Stimulated activated effector memory CD8-positive, alpha-beta T cell treated with anti-CD3 and anti-CD28 coated beads, Interleukin-12 subunit alpha, Interleukin-12 subunit beta, amount 100 ng/mL, for 72 hours (primary cell): Measurements from ENCODE around the gene SIVA1.

Source experiments
- ATAC-seq: fragments of 150-1000 bp; cut with Tn5 transposase; 2 replicates; pipeline ENCODE4 v1.10.0; 2021
- DNase-seq, 2 donors: peaks; one replicate each; pipeline ENCODE4 v3.0.0; 2021 to 2022; ENCODE audit warnings: low spot score in 2 of 2
- H3K27ac Mint-ChIP-seq: one replicate; pipeline ENCODE4 v1.8.0; 2022; ENCODE audit warnings: mild to moderate bottlenecking, mixed read lengths
- H3K36me3 Mint-ChIP-seq: one replicate; pipeline ENCODE4 v1.8.0; 2022; ENCODE audit warnings: mild to moderate bottlenecking, mixed read lengths
- H3K4me1 Mint-ChIP-seq: one replicate; pipeline ENCODE4 v1.8.0; 2022; ENCODE audit warnings: mixed read lengths
- H3K4me3 Mint-ChIP-seq: one replicate; pipeline ENCODE4 v1.8.0; 2022; ENCODE audit warnings: mild to moderate bottlenecking, mixed read lengths
- H3K9me3 Mint-ChIP-seq: one replicate; pipeline ENCODE4 v1.8.0; 2022; ENCODE audit warnings: mixed read lengths

Gene SIVA1

GRCh38 chr14:104795781-104796686 is 43.1 kb downstream of the SIVA1 start:
- peak overlapping the region; percentile 84 for H3K27ac Mint-ChIP-seq
- peak overlapping the region; percentile 66 for H3K4me3 Mint-ChIP-seq
- DNase-seq (peak in 1 of 2 donors; percentile 38), ATAC-seq (peak; percentile 60)
- peaks cover 44% of the 10 kb centered on the region for H3K4me1 Mint-ChIP-seq
- no peaks in the 10 kb centered on the region for H3K9me3 Mint-ChIP-seq
- H3K36me3 Mint-ChIP-seq: peaks cover 29% of the 10 kb centered on the region

GRCh38 chr14:104796687-104797081 is 43.7 kb downstream of the SIVA1 start:
- no peak overlapping the region for H3K27ac Mint-ChIP-seq
- DNase-seq (no peak), ATAC-seq (no peak)
- peaks cover 22% of the 10 kb centered on the region for H3K36me3 Mint-ChIP-seq
- H3K4me1 Mint-ChIP-seq: peaks cover 44% of the 10 kb centered on the region
- peak overlapping the region; percentile 66 for H3K4me3 Mint-ChIP-seq
- H3K9me3 Mint-ChIP-seq: no peaks in the 10 kb centered on the region

GRCh38 chr14:104797115-104798044 is 44.4 kb downstream of the SIVA1 start:
- peak overlapping the region; percentile 66 for H3K4me3 Mint-ChIP-seq
- ATAC-seq (no peak), DNase-seq (no peak)
- H3K9me3 Mint-ChIP-seq: no peaks in the 10 kb centered on the region
- peaks cover 46% of the 10 kb centered on the region for H3K4me1 Mint-ChIP-seq
- H3K27ac Mint-ChIP-seq: peak overlapping the region; percentile 12
- peaks cover 21% of the 10 kb centered on the region for H3K36me3 Mint-ChIP-seq

GRCh38 chr14:104798300-104799243 is 45.6 kb downstream of the SIVA1 start:
- peaks cover 12% of the 10 kb centered on the region for H3K36me3 Mint-ChIP-seq
- H3K9me3 Mint-ChIP-seq: no peaks in the 10 kb centered on the region
- DNase-seq (no peak), ATAC-seq (no peak)
- H3K4me3 Mint-ChIP-seq: peak overlapping the region; percentile 50
- peak overlapping the region; percentile 58 for H3K27ac Mint-ChIP-seq
- peaks cover 39% of the 10 kb centered on the region for H3K4me1 Mint-ChIP-seq

GRCh38 chr14:104799244-104800014 is 46.5 kb downstream of the SIVA1 start:
- Mint-ChIP-seq H3K9me3 (no peaks in the 10 kb centered on the region), H3K27ac (peak overlapping the region; percentile 58), H3K4me1 (peaks cover 32% of the 10 kb centered on the region), H3K36me3 (peaks cover 3% of the 10 kb centered on the region), H3K4me3 (peak overlapping the region; percentile 50)
- DNase-seq: no peak
- no peak for ATAC-seq

GRCh38 chr14:104800015-104800770 is 47.2 kb downstream of the SIVA1 start:
- Mint-ChIP-seq H3K4me1 (peaks cover 32% of the 10 kb centered on the region), H3K36me3 (no peaks in the 10 kb centered on the region), H3K27ac (peak overlapping the region; percentile 58), H3K9me3 (no peaks in the 10 kb centered on the region), H3K4me3 (peak overlapping the region; percentile 50)
- ATAC-seq: peak; percentile 76
- peak; percentile 59 to 81 for DNase-seq

GRCh38 chr14:104800771-104801519 is 48.0 kb downstream of the SIVA1 start, which contains the start of gene ZBTB42:
Gene ZBTB42 (plus strand): TSS chr14:104801101. CDS start chr14:104801198, 97 bp downstream.
- peak within 1 kb of the TSS; percentile 79 for H3K4me3 Mint-ChIP-seq
- H3K36me3 Mint-ChIP-seq: no peaks in the 10 kb centered on the region
- peaks cover 31% of the 10 kb centered on the region for H3K4me1 Mint-ChIP-seq
- peak; percentile 48 for ATAC-seq
- peak; percentile 38 to 83 for DNase-seq
- no peaks in the 10 kb centered on the region for H3K9me3 Mint-ChIP-seq
- peak within 1 kb of the TSS; percentile 58 for H3K27ac Mint-ChIP-seq

GRCh38 chr14:104801520-104802393 is 48.8 kb downstream of the SIVA1 start:
- Mint-ChIP-seq H3K36me3 (no peaks in the 10 kb centered on the region), H3K27ac (no peak overlapping the region), H3K4me3 (peak overlapping the region; percentile 79), H3K9me3 (no peaks in the 10 kb centered on the region), H3K4me1 (peaks cover 31% of the 10 kb centered on the region)
- no peak for DNase-seq
- no peak for ATAC-seq

- Mint-ChIP-seq H3K9me3 (no peaks in the 10 kb centered on the region), H3K4me1 (peaks cover 33% of the 10 kb centered on the region), H3K4me3 (peak overlapping the region; percentile 79), H3K36me3 (no peaks in the 10 kb centered on the region), H3K27ac (no peak overlapping the region)
- DNase-seq (no peak), ATAC-seq (no peak)
These were observed 49.6 kb downstream of the SIVA1 start for GRCh38 chr14:104802394-104803184.

- H3K4me1 Mint-ChIP-seq: peaks cover 27% of the 10 kb centered on the region
- DNase-seq (no peak), ATAC-seq (no peak)
- no peaks in the 10 kb centered on the region for H3K9me3 Mint-ChIP-seq
- no peaks in the 10 kb centered on the region for H3K36me3 Mint-ChIP-seq
- H3K27ac Mint-ChIP-seq: no peak overlapping the region
- H3K4me3 Mint-ChIP-seq: no peak overlapping the region
These were observed 50.4 kb downstream of the SIVA1 start for GRCh38 chr14:104803280-104803911.

- ATAC-seq (no peak), DNase-seq (no peak)
- Mint-ChIP-seq H3K36me3 (no peaks in the 10 kb centered on the region), H3K9me3 (no peaks in the 10 kb centered on the region), H3K27ac (no peak overlapping the region), H3K4me1 (peaks cover 22% of the 10 kb centered on the region), H3K4me3 (no peak overlapping the region)
These were observed 51.0 kb downstream of the SIVA1 start for GRCh38 chr14:104803912-104804410.
